GM12878 (cell line): ENCODE measurements around the gene RPL38. TPM values are rescaled to one million over a fixed set of nuclear protein-coding genes. Genes with fewer than 3 reads are reported as not detected.

Source experiments
- ATAC-seq: fragments of 200-7000 bp; cut with Tn5 transposase; 3 replicates; pipeline ENCODE4 v1.9.1; 2020; ENCODE audit warnings: mild to moderate bottlenecking, moderate library complexity
- BruUV-seq: library from RNA; stranded (reverse); fragments of 400-500 nt; replicated peaks from 2 replicates; lab custom pipeline; 2021; lab: Mats Ljungman, UMichigan
- CTCF ChIA-PET: fragments of 300-600 bp; sonication (Branson Sonifier 250); formaldehyde crosslinking; extraction: SDS; loops from one replicate; lab custom pipeline; 2021; ENCODE audit warnings: inconsistent platforms; lab: Yijun Ruan, JAX
- POLR2A ChIA-PET: fragments of 350-600 bp; formaldehyde crosslinking; extraction: SDS; loops from one replicate; lab custom pipeline; 2021; ENCODE audit warnings: inconsistent platforms; lab: Charles Lee
- RAD21 ChIA-PET: fragments of 300-600 bp; sonication (Branson Sonifier 250); formaldehyde crosslinking; loops from one replicate; lab custom pipeline; 2023; ENCODE audit warnings: antibody characterized with exemption; ENCODE audit not compliant: unreplicated experiment; lab: Charles Lee
- SMC1A ChIA-PET: fragments of 300-600 bp; sonication (Branson Sonifier 250); formaldehyde crosslinking; loops from one replicate; lab custom pipeline; 2023; ENCODE audit not compliant: unreplicated experiment, uncharacterized antibody; lab: Charles Lee
- DNase-seq: peaks from one replicate; pipeline ENCODE4 v3.0.0-alpha.2; 2011; ENCODE audit warnings: low read depth, low spot score
- FAIRE-seq: peaks from 3 replicates; lab custom pipeline; 2011; peaks lifted over from hg19 to GRCh38; lab: Jason Lieb, UNC
- H2AFZ ChIP-seq: 2 replicates; pipeline ENCODE4 v1.6.0; 2011; ENCODE audit warnings: low read depth, low read length, control low read depth; ENCODE audit not compliant: control insufficient read depth
- H3K27ac ChIP-seq: 2 replicates; pipeline ENCODE4 v1.5.1; 2011; ENCODE audit warnings: control low read depth; ENCODE audit not compliant: control insufficient read depth, insufficient read depth
- H3K27me3 ChIP-seq, 2 experiments: replicated peaks in 1 of 2; 2 replicates each; pipeline versions ENCODE4 v1.6.0 to v1.6.1; 2011; ENCODE audit warnings: low read length in 1 of 2; ENCODE audit not compliant: control insufficient read depth in 2 of 2, insufficient read depth in 2 of 2
- H3K36me3 ChIP-seq, 2 experiments: 2 replicates each; pipeline ENCODE4 v1.5.1; 2011; ENCODE audit warnings: low read length in 1 of 2; ENCODE audit not compliant: control insufficient read depth in 2 of 2, insufficient read depth in 2 of 2
- H3K4me1 ChIP-seq: 2 replicates; pipeline ENCODE4 v1.6.1; 2011; ENCODE audit warnings: mild to moderate bottlenecking, low read length, moderate library complexity, mixed read lengths; ENCODE audit not compliant: control insufficient read depth, insufficient read depth
- H3K4me2 ChIP-seq: 2 replicates; pipeline ENCODE4 v1.6.0; 2011; ENCODE audit warnings: control low read depth; ENCODE audit not compliant: control insufficient read depth, insufficient read depth
- H3K4me3 ChIP-seq: fragments of 200-600 bp; sonication (generic); 2 replicates; pipeline ENCODE4 v1.5.1; 2016
- H3K79me2 ChIP-seq: 2 replicates; pipeline ENCODE4 v1.6.0; 2011; ENCODE audit warnings: low read length; ENCODE audit not compliant: control insufficient read depth, insufficient read depth
- H3K9ac ChIP-seq: 2 replicates; pipeline ENCODE4 v1.8.0; 2011; ENCODE audit warnings: low read length, control low read depth, mixed read lengths; ENCODE audit not compliant: control insufficient read depth, insufficient read depth
- H3K9me3 ChIP-seq: replicated peaks from 3 replicates; pipeline ENCODE4 v1.5.1; 2011; ENCODE audit warnings: mild to moderate bottlenecking, low read length; ENCODE audit not compliant: control insufficient read depth, insufficient read depth
- H4K20me1 ChIP-seq: 2 replicates; pipeline ENCODE4 v1.6.0; 2011; ENCODE audit not compliant: control insufficient read depth, insufficient read depth
- CEBPB ChIP-seq, 2 experiments: fragments of 150-350 bp in 1 of 2; IDR thresholded peaks; 2 replicates each; pipeline ENCODE4 v1.6.1; 2012 to 2014; ENCODE audit warnings: low read depth in 2 of 2, low read length in 2 of 2, borderline replicate concordance in 1 of 2, inconsistent platforms in 1 of 2
- MXI1 ChIP-seq: fragments of 150-350 bp; IDR thresholded peaks from 2 replicates; pipeline ENCODE4 v1.6.1; 2011; ENCODE audit warnings: low read depth, mild to moderate bottlenecking, inconsistent platforms, low read length, improper control_type of control experiment
- POLR2AphosphoS5 ChIP-seq: IDR thresholded peaks from 2 replicates; pipeline ENCODE4 v1.6.1; 2011; ENCODE audit warnings: mild to moderate bottlenecking, low read length, inconsistent platforms
- WGBS: methylation state at CpG from one replicate; pipeline ENCODE4 v1.1.6; 2016; ENCODE audit warnings: low lambda C conversion rate; ENCODE audit not compliant: insufficient replicate concordance, insufficient coverage; ENCODE audit errors: missing lambda C conversion rate; 5-methylcytosine and 5-hydroxymethylcytosine counted together
- in situ Hi-C: fragments of 300-500 bp; cut with MboI; formaldehyde crosslinking; loops from 9 replicates; pipeline ENCODE4 v1.14.3; 2018; ENCODE audit warnings: mixed read lengths
- intact Hi-C: fragments of 100-400 bp; cut with micrococcal nuclease; formaldehyde crosslinking; loops from one replicate; pipeline ENCODE4 v1.14.2; 2022; ENCODE audit not compliant: unreplicated experiment
- polyA plus RNA-seq, 11 experiments: library from polyadenylated mRNA; depleted of rRNA in 4 of 11; unstranded in 6 of 11; stranded (reverse) in 5 of 11; fragments of >200 nt; fragmentation: Nextera tagmentation in 4 of 11; fragmentation: Illumina TruSeq in 1 of 11; extraction: Ambion mirVana in 4 of 11; extraction: Trizol in 1 of 11; gene quantifications; 1 replicate in 1 of 11; 2 replicates in 10 of 11; pipeline versions ENCODE4 v1.2.1 to v1.2.3, GENCODE V29; 2011 to 2016; ENCODE audit warnings: inconsistent platforms in 2 of 11, missing spikeins in 2 of 11, low read depth in 1 of 11
- total RNA-seq, 4 experiments: library from RNA; depleted of rRNA in 3 of 4; stranded (reverse); fragments of >200 nt in 3 of 4; fragmentation: Illumina TruSeq in 1 of 4; extraction: Trizol in 1 of 4; gene quantifications; 2 replicates each; pipeline versions ENCODE4 v1.2.1 to v1.2.3, GENCODE V29; 2013 to 2021
- TF ChIP-seq, protein P1 (sequence below): fragments of 450-650 bp; IDR thresholded peaks from 2 replicates; pipeline ENCODE4 v1.6.1; 2014; ENCODE audit warnings: mild to moderate bottlenecking
- TF ChIP-seq, protein P2 (sequence below): IDR thresholded peaks from 2 replicates; pipeline ENCODE4 v1.6.1; 2012; ENCODE audit warnings: improper control_type of control experiment, low read depth, low read length; ENCODE audit not compliant: insufficient replicate concordance
- TF ChIP-seq, protein P3 (sequence below): IDR thresholded peaks from 2 replicates; pipeline ENCODE4 v1.6.1; 2011; ENCODE audit warnings: borderline replicate concordance, low read depth, mild to moderate bottlenecking, moderate library complexity, low read length; ENCODE audit not compliant: insufficient read depth, poor library complexity, severe bottlenecking

The RPL38 gene
- total and polyA plus RNA-seq, 10 of the 15 experiments (the other 5 are each of a cell fraction or from before 2014, with no cell fraction given), result 1,318 to 4,938 (median 2,673) TPM

DNA sequence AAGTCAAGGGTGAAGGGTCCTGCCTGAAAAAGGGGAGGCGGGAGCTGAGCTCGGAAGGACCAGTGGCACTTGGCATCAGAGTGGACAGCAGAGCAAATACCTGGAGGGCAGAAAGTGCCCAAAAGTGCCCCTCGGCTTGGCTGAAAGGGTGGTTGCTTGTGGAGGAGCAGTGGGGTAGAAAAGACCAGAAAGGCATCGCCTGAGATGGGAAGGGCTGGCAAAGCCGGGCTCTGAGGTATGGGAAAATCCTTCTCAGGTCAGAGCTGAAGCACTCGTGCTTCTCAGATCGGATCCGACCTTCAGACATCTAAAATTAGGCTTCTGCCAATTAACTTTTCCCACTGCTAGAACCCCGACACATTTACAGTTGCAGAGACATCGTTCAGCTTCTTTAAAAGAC is 1.5 kb upstream of the RPL38 start:
- peaks cover 3 to 7% of the 10 kb centered on the region in 2 experiments for H3K27me3 ChIP-seq
- intact Hi-C loops, result no loop called here
- H4K20me1 ChIP-seq, result no peaks in the 10 kb centered on the region; the same call in 1 of the 2 replicates
- H2AFZ ChIP-seq, result no peak overlapping the region
- H3K9ac ChIP-seq, result no peak overlapping the region
- no peak overlapping the region for H3K4me2 ChIP-seq
- ChIA-PET RAD21 (no interaction called here), CTCF (interaction anchor here (1.0 to 6.7 kb wide), 8 partner anchors 9 to 771 kb away, joined by 3 to 68 read pairs (median 5); no protein-coding TSS in a partner anchor), POLR2A (no interaction called here), SMC1A (interaction anchor here (0.9 to 1.2 kb wide), 2 partner anchors 9 to 22 kb away, joined by 3 read pairs; no protein-coding TSS in a partner anchor)
- H3K9me3 ChIP-seq, result no peaks in the 10 kb centered on the region
- H3K4me1 ChIP-seq, result peaks cover 11% of the 10 kb centered on the region
- DNase-seq, result no peak
- in situ Hi-C loops, result no loop called here
- 18% methylated on average over 10 of the region's 10 CpGs for WGBS
- H3K27ac ChIP-seq, result no peak overlapping the region
- peaks cover 34% of the 10 kb centered on the region for H3K79me2 ChIP-seq
- no TSS peak for BruUV-seq
- FAIRE-seq, result no peak
- no peak for ATAC-seq
- TF ChIP-seq, protein P1, sequence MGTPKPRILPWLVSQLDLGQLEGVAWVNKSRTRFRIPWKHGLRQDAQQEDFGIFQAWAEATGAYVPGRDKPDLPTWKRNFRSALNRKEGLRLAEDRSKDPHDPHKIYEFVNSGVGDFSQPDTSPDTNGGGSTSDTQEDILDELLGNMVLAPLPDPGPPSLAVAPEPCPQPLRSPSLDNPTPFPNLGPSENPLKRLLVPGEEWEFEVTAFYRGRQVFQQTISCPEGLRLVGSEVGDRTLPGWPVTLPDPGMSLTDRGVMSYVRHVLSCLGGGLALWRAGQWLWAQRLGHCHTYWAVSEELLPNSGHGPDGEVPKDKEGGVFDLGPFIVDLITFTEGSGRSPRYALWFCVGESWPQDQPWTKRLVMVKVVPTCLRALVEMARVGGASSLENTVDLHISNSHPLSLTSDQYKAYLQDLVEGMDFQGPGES, result no peak
- TF ChIP-seq, protein P2, sequence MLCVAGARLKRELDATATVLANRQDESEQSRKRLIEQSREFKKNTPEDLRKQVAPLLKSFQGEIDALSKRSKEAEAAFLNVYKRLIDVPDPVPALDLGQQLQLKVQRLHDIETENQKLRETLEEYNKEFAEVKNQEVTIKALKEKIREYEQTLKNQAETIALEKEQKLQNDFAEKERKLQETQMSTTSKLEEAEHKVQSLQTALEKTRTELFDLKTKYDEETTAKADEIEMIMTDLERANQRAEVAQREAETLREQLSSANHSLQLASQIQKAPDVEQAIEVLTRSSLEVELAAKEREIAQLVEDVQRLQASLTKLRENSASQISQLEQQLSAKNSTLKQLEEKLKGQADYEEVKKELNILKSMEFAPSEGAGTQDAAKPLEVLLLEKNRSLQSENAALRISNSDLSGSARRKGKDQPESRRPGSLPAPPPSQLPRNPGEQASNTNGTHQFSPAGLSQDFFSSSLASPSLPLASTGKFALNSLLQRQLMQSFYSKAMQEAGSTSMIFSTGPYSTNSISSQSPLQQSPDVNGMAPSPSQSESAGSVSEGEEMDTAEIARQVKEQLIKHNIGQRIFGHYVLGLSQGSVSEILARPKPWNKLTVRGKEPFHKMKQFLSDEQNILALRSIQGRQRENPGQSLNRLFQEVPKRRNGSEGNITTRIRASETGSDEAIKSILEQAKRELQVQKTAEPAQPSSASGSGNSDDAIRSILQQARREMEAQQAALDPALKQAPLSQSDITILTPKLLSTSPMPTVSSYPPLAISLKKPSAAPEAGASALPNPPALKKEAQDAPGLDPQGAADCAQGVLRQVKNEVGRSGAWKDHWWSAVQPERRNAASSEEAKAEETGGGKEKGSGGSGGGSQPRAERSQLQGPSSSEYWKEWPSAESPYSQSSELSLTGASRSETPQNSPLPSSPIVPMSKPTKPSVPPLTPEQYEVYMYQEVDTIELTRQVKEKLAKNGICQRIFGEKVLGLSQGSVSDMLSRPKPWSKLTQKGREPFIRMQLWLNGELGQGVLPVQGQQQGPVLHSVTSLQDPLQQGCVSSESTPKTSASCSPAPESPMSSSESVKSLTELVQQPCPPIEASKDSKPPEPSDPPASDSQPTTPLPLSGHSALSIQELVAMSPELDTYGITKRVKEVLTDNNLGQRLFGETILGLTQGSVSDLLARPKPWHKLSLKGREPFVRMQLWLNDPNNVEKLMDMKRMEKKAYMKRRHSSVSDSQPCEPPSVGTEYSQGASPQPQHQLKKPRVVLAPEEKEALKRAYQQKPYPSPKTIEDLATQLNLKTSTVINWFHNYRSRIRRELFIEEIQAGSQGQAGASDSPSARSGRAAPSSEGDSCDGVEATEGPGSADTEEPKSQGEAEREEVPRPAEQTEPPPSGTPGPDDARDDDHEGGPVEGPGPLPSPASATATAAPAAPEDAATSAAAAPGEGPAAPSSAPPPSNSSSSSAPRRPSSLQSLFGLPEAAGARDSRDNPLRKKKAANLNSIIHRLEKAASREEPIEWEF, result no peak
- TF ChIP-seq MXI1 (no peak), POLR2AphosphoS5 (no peak), CEBPB (IDR thresholded peaks at IDR 0.05; ENCODE audit: borderline replicate concordance in 1 of 2, low read depth in 2 of 2, low read length in 2 of 2) (no peak)
- TF ChIP-seq, protein P3, sequence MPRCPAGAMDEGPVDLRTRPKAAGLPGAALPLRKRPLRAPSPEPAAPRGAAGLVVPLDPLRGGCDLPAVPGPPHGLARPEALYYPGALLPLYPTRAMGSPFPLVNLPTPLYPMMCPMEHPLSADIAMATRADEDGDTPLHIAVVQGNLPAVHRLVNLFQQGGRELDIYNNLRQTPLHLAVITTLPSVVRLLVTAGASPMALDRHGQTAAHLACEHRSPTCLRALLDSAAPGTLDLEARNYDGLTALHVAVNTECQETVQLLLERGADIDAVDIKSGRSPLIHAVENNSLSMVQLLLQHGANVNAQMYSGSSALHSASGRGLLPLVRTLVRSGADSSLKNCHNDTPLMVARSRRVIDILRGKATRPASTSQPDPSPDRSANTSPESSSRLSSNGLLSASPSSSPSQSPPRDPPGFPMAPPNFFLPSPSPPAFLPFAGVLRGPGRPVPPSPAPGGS, result no peak
- H3K36me3 ChIP-seq, result peaks cover 2 to 14% of the 10 kb centered on the region in 2 experiments; a peak in 3 of 4 replicates
- no peak overlapping the region for H3K4me3 ChIP-seq
